Adipose tissue (tissue), 3 donors: ENCODE data around the gene VEGFA. TPM values are rescaled to one million over a fixed set of nuclear protein-coding genes. Genes with fewer than 3 reads are reported as not detected.
"Not testable (repeated sequence)": the region's sequence is repeated elsewhere in the genome, so short reads cannot be mapped to it uniquely, and the experiment has no call there.

Experiments used
- H3K27ac ChIP-seq: one replicate; pipeline ENCODE4 v1.5.1; 2013; ENCODE audit warnings: low read depth, low read length
- WGBS, 3 donors: extraction: QIAGEN DNeasy Blood & Tissue Kit; methylation state at CpG; one replicate each; pipeline ENCODE4 v1.1.7; 2013; 5-methylcytosine and 5-hydroxymethylcytosine counted together
- polyA plus RNA-seq, 3 donors: library from polyadenylated mRNA; stranded (reverse); fragments of 200-250 nt; gene quantifications; one replicate each; pipeline ENCODE4 v1.2.3, GENCODE V29; 2013
- donor health status: healthy with polysubstance abuse.
- donor health status: Bipolar disorder and iron deficiency.
- donor health status: healthy.

Gene VEGFA
- polyA plus RNA-seq, 3 donors: 67.5 to 260 (median 90.8) TPM

- H3K27ac ChIP-seq: no peak overlapping the region
- WGBS, 3 donors: 46 to 90% (median 82%) methylated on average over 9 of the region's 9 CpGs
These were observed 36.2 kb downstream of the VEGFA start for GRCh38 chr6:43806043-43806757.

- no peak overlapping the region for H3K27ac ChIP-seq
- 63 to 91% (median 90%) methylated on average over 5 of the region's 5 CpGs for WGBS, 3 donors
These were observed 36.8 kb downstream of the VEGFA start for GRCh38 chr6:43806758-43807227.

GRCh38 chr6:43807228-43808061, 37.4 kb downstream of the VEGFA start:
- WGBS, 3 donors: 34 to 69% (median 64%) methylated on average over 11 of the region's 11 CpGs
- no peak overlapping the region for H3K27ac ChIP-seq

- no peak overlapping the region for H3K27ac ChIP-seq
- WGBS, 3 donors: 97 to 99% (median 98%) methylated on average over 7 of the region's 7 CpGs
These were observed 38.4 kb downstream of the VEGFA start for GRCh38 chr6:43808412-43808811.

GRCh38 chr6:43809417-43810305, 39.6 kb downstream of the VEGFA start:
- WGBS, 3 donors: 66 to 82% (median 81%) methylated on average over 14 of the region's 14 CpGs
- no peak overlapping the region for H3K27ac ChIP-seq

- WGBS, 3 donors: 57 to 93% (median 91%) methylated on average over 6 of the region's 6 CpGs
These were observed 41.1 kb downstream of the VEGFA start for GRCh38 chr6:43810965-43811732.

GRCh38 chr6:43811733-43812099, 41.7 kb downstream of the VEGFA start:
- H3K27ac ChIP-seq: no peak overlapping the region
- WGBS, 3 donors: 93 to 100% (median 99%) methylated on average over 2 of the region's 2 CpGs

More at GRCh38 chr6:43810965-43811732, 41.1 kb downstream of the VEGFA start:
- no peak overlapping the region for H3K27ac ChIP-seq

GRCh38 chr6:43812850-43813578, 43.0 kb downstream of the VEGFA start:
- WGBS, 3 donors: 43 to 56% (median 50%) methylated on average over 8 of the region's 8 CpGs
- no peak overlapping the region for H3K27ac ChIP-seq

- no peak overlapping the region for H3K27ac ChIP-seq
- 63 to 92% (median 77%) methylated on average over 1 of the region's 1 CpG for WGBS, 3 donors
These were observed 44.1 kb downstream of the VEGFA start for GRCh38 chr6:43814111-43814510.

GRCh38 chr6:43814865-43815264, 44.9 kb downstream of the VEGFA start:
- no peak overlapping the region for H3K27ac ChIP-seq
- WGBS, 3 donors: 25 to 48% (median 43%) methylated on average over 2 of the region's 2 CpGs

GRCh38 chr6:43817192-43817591, 47.2 kb downstream of the VEGFA start:
- WGBS, 3 donors: 53 to 63% (median 60%) methylated on average over 4 of the region's 4 CpGs
- no peak overlapping the region for H3K27ac ChIP-seq

GRCh38 chr6:43818973-43819372, 49.0 kb downstream of the VEGFA start:
- WGBS, 3 donors: 93 to 94% (median 94%) methylated on average over 9 of the region's 9 CpGs

GRCh38 chr6:43819958-43820357, 49.9 kb downstream of the VEGFA start:
- WGBS, 3 donors: 66 to 82% (median 69%) methylated on average over 5 of the region's 5 CpGs
- no peak overlapping the region for H3K27ac ChIP-seq

More at GRCh38 chr6:43818973-43819372, 49.0 kb downstream of the VEGFA start:
- not testable (repeated sequence) for H3K27ac ChIP-seq

- H3K27ac ChIP-seq: no peak overlapping the region
- WGBS, 3 donors: 86 to 95% (median 94%) methylated on average over 6 of the region's 6 CpGs
These were observed 50.5 kb downstream of the VEGFA start for GRCh38 chr6:43820486-43820885.

- WGBS, 3 donors: 72 to 85% (median 79%) methylated on average over 4 of the region's 4 CpGs
- H3K27ac ChIP-seq: no peak overlapping the region
These were observed 51.3 kb downstream of the VEGFA start for GRCh38 chr6:43821101-43821886.

GRCh38 chr6:43823390-43823789, 53.4 kb downstream of the VEGFA start:
- 20 to 92% (median 87%) methylated on average over 9 of the region's 9 CpGs for WGBS, 3 donors
- no peak overlapping the region for H3K27ac ChIP-seq
